GM03348 (cell line): ENCODE measurements around the gene PDLIM5.
"Not testable (repeated sequence)": the region's sequence is repeated elsewhere in the genome, so short reads cannot be mapped to it uniquely, and the experiment has no call there.

ENCODE experiments used
- DNase-seq: peaks from one replicate; pipeline ENCODE4 v3.0.0; 2012; ENCODE audit warnings: low spot score

Gene PDLIM5

DNA sequence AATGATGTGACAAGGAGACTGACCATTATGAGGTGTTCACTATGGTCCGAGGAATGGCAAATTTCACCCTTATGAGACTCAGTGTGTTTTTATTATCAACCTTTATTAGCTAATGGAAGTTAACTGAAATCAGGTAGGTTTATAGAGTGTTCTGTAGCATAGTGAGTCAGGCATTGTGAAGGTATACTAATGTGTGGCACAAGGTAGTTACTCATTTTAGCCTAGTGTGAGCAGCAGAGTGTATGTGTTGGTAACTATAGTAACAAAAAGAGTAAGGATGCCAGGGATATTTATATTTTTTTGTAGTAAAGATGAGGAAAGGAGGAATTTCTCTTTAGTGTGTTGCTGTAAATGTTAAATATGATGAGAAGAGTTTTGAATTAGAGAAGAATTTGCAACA, 12.0 kb downstream of the PDLIM5 start:
- DNase-seq: no peak

DNA sequence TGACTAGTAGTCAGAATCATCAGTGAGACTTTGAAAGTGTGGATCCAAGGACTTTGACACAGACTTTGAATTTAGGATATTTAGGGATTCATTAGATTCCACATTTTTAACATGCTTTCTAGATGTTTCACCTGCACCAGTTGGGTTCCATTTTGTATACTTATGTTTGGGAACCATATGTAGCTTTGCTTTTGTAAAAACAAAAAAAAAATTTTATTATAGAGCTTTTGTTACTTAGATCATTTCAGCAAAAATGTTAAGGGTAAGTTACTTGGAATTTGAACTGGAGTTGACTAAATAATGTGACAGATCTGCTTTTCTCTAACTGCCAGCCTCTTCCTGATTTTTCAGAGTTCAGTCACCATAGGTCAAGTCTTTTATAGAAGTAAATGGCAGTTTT, 14.6 kb downstream of the PDLIM5 start:
- DNase-seq: no peak

DNA sequence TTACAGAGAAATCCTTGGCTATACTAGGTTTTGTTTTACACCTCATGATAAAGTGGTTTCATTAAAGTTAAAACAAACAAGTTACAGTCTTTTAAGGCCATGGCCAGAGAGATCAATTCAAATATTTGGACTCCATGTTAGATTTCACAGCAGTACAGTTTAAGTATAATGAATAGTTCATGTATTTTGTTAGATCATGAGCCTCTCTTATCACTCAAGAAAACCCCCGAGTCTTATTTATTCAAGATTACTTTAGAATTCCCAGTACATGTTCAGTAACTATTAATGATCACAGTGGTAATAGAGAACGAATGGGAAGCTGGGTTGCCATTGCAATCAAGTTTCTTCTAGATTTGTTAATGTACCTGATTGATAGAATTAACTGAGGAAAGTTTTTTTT, 15.2 kb downstream of the PDLIM5 start:
- no peak for DNase-seq

GRCh38 chr4:94468093-94468769, 16.5 kb downstream of the PDLIM5 start:
- DNase-seq: no peak

DNA sequence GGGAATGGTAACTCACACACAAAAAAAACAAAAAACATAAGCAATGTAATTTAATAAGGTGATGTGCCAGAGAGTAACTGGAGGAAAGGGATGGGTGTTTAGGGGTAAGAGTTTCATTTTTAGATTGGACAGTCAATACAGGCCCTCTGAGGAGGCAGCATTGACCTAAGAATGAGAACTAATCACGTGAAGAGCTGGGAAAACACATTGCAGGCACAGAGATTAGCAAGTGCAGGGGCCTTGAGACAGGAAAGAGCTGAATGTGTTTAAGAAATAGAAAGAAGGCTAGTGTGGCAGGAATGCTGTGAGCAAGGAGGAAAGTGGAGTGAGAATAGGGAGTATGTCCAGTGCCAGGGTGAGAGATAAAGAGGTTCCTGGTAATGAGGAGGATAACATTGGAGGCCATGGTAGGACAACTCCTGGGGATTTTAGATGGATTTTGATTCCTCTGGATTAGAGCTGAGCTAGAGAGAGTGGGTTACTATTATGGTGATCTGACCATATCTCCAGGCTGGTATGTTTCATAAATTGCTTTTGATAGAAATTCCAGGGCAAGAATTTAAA, 17.6 kb downstream of the PDLIM5 start:
- DNase-seq: no peak

- no peak for DNase-seq
These were observed 18.4 kb downstream of the PDLIM5 start for GRCh38 chr4:94470132-94470531.

GRCh38 chr4:94470782-94471181, 19.0 kb downstream of the PDLIM5 start:
- not testable (repeated sequence) for DNase-seq

DNA sequence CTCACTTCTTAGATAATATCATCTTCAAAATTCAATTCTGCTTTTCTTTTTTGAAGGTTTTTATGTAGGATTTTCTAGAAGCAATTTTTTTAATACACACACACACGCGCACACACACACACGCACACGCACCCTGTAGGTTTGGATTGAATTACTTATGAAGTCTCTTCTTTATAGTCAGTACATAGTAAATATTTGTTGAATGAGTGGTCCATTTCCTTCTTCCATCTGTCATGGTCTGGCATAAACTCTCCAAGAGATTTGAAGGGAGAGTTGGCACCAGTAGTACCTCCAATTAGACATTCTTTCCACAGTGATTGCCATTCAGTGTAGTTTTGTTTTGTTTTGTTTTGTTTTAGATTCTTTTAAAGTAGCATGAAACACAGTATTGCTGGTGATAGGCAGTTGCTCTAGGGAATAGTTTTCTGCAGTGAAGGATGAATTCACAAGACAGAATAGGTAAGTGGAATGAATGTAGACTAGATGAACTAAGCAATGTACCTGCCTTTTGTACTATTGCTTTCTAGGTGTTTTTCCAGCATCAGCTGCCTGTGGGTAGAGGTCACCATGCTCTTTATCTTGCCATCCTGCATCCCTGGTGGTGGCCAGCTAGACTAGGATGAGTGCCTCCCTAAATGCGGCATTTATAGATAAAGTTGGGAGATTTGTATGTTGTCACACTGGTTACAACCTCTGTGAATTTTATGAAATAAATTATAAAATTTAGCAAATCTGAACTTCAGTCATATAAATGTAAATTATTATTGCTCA, 20.5 kb downstream of the PDLIM5 start:
- peak; percentile 50 for DNase-seq

DNA sequence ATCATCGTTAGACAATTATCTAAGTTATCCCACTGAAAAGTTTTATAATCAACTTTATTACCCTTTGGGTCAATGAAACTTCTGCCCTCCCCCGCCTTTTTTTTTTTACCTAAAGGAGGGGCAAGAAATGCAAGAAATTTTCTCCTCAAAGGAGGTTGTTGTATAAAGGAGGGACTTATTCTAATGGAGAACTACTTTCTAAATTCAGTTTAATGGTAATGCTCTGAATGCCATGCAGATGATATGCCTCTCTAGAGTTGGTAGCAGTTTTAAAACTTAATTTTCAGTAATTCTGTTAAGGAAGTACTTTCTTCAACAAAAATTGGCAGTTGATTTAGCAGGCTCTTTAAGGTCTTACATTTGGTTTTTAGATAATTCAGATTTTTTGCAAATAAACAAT, 23.3 kb downstream of the PDLIM5 start:
- no peak for DNase-seq

- DNase-seq: no peak
These were observed 24.1 kb downstream of the PDLIM5 start for GRCh38 chr4:94475794-94476193.

DNA sequence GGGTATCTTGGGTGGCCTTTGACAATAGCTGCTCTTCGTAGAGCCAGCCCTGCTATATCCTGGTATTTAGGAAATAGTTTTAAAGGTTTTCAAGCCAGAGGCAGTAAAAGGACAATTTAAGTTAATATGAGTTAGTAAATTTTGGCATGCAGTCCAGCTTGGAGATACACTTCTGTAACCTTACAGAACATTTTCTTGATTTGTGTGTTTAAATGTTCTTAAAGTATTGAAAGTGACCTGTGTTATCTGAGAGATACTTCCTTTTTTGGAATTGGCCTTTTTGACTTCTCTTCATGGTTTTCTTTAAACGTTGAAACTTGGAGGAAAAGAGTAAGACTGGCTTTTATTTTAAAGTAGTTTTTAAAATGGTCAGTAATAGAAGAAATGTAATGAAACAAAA, 25.5 kb downstream of the PDLIM5 start:
- DNase-seq: no peak

DNA sequence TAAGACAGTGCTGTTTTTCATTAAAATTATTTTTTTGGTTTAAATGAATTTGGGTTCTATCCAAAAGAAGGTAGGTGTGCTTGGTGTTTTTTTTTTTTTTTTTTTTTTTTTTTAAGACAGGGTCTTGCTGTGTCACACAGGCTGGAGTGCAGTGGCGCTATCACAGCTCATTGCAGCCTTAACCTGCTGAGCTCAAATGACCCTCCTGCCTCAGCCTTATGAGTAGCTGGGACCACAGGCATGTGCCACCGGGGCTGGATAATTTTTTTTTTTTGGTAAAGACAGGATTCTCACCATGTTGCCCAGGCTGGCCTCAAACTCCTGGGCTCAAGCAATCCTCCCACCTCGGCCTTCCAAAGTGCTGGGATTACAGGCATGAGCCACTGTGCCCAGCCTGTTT, 27.1 kb downstream of the PDLIM5 start:
- not testable (repeated sequence) for DNase-seq

DNA sequence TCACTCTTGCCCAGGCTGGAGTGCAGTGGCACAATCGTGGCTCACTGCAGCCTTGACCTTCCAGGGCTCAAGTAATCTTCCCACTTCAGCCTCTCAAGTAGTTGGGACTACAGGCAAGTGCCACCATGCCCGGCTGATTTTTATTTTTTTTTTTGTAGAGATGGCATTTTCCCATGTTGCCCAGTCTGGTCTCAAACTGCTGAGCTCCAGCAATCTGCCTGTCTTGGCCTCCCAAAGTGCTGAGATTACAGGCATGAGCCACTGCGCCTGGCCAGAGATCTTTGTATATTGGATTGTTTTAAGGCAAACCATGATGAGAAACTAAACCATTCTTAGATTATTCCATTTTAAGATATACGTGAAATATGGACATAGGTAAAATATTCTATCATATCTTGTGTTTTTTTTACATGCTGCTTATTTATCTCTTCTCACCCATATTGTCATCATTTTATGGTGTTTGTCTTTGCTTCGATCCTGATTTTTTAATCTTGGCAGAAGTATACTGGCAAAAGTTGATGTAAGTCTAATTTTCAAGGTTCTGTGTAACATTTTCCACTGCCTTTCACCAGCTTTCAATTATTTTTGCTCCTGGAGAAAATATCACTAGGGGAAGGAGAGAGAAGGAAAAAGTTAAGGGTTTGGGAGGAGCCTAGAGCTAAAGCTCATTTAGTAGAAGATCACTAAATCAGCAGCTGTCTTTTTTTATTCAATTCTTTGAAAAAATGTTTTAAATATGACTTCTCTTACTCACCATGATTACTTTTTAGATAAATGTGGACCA, 27.8 kb downstream of the PDLIM5 start:
- DNase-seq: no peak

DNA sequence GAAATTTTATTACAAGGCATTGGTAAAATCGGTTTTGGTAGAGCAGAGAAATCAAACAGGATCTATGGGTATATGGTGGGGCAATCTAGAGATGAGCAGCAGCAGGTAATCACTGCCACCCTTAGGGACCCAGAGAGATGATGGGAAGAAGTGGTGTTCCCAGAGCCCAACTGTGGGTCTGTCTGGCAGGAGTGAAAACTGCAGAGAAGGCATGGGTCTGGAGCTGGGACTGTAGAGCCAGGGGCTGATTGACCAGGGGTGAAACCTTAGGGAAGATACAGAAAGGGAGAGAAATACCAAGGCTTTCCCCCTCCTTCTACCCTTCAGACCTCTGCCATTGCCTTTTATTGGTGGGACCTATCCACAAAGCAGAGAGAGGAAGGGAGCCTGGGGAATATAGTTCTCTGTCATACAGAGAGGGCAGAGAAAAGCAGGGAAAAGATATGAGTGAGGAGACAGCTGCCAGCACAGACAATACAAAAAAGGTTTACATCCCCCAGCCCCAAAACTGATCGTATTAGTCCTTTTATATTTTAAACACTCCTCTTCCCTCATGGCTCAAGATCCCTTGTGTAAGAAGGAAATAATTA, 28.7 kb downstream of the PDLIM5 start:
- DNase-seq: no peak

DNA sequence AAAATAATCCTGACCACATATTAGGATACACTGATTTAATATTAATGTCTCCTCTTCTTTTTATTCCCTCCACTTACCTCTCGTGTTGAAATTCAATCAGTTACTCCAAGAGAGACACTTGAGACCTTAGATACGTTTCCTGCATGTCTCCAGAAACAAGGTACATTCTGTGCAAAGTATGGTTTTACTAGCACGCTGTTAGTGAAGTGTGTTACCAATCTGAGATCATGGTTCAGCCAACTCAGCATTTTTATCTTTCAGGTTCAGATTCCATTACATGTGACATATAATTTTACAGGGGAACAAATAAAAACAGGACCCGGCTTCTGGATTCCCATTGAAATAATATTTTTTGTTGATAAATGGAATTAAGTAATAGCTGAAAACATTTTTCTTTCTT, 32.2 kb downstream of the PDLIM5 start:
- DNase-seq: no peak

DNA sequence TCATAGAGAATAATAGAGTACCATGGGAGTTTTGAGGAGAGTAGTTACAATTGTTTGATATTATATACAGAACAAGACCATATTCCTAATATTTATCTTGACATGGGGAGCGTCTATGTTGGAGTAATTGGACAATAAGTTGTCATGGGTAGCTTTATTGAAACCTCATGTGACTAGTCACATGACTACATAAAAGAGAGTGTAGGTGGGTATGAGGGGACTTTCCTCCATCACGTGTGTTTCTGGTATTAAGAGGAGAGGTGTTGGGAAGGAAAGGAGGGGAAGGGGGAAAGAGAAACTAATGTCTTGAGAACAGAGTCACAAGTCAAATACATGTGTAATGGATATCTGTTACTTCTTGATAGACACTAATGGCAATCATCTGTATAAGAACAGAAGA, 33.1 kb downstream of the PDLIM5 start:
- DNase-seq: no peak

DNA sequence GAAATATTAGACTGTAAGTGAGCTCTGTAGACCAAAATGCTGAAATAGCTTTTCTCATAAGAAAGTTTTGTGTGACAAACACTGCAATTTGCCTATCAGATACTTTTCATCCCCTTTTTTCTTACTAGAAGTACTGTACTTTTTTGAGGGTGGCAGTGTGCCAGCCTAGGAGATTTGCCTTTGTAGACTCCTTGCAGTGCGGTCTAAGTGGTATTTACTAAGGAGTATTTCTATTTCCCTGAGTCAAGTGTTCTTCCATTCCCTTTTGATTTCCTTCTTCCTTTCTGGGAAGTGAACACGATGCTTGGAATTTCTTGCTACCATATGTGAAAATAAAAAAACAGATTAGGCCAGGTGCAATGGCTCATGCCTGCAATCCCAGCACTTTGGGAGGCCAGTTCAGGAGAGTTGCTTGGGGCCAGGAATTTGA, 34.6 kb downstream of the PDLIM5 start:
- no peak for DNase-seq

DNA sequence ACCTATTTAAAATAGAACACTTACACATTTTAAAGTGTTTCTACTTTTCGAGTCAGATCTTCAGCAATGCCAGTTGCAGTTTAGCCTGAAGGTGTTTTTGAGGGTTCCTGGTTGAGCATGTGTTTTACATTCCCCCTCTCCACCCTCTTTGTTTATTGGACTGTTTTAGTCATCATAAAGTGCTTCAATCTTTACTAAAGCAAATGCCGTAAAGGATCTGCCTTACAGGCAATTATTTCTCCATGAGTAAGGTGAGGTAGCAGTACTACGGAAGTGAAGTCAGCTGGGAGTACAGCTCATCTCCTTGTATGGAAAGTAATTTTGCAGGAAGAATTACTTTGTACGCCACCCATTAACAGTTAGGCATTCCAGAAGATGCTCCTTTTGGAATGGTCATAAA, 36.9 kb downstream of the PDLIM5 start:
- DNase-seq: no peak

GRCh38 chr4:94489098-94489497, 37.4 kb downstream of the PDLIM5 start:
- DNase-seq: no peak

DNA sequence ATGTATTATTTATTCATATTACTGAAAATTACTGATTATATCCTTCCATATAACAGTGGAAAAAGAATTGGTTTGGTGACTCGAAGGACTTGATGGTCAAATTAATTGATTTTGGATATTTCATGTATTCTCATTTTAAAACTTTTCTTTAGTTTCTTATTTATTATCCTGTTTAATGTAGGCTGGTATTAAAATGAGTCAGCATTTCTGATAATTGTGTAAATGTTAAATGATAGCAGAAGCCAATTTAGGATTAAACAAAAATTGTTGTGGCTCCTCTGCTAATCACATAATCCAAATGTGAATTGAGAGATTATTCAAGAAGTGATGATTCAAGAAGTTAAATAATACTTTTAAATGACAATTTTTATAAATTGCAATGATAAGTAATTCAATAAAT, 38.7 kb downstream of the PDLIM5 start:
- DNase-seq: no peak

- peak; percentile 51 for DNase-seq
These were observed 39.6 kb downstream of the PDLIM5 start for GRCh38 chr4:94491322-94491721.

- DNase-seq: no peak
These were observed 43.7 kb downstream of the PDLIM5 start for GRCh38 chr4:94495408-94495807.
